ENCODE results near the gene LRP8.

LRP8 gene

GRCh38 chr1:53279296-53280200, 48.3 kb downstream of the LRP8 start:
- H3K27me3 ChIP-seq (replicated peaks; ENCODE audit: control insufficient read depth, insufficient read depth, low read length): no peaks in the 10 kb centered on the region
- H3K4me3 ChIP-seq (replicated peaks; ENCODE audit: low read depth, low read length): no peak overlapping the region
- TF ChIP-seq, protein P1, sequence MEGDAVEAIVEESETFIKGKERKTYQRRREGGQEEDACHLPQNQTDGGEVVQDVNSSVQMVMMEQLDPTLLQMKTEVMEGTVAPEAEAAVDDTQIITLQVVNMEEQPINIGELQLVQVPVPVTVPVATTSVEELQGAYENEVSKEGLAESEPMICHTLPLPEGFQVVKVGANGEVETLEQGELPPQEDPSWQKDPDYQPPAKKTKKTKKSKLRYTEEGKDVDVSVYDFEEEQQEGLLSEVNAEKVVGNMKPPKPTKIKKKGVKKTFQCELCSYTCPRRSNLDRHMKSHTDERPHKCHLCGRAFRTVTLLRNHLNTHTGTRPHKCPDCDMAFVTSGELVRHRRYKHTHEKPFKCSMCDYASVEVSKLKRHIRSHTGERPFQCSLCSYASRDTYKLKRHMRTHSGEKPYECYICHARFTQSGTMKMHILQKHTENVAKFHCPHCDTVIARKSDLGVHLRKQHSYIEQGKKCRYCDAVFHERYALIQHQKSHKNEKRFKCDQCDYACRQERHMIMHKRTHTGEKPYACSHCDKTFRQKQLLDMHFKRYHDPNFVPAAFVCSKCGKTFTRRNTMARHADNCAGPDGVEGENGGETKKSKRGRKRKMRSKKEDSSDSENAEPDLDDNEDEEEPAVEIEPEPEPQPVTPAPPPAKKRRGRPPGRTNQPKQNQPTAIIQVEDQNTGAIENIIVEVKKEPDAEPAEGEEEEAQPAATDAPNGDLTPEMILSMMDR (IDR thresholded peaks at IDR 0.05; ENCODE audit: insufficient read depth, low read length, poor library complexity, severe bottlenecking): no peak
- peaks cover 26% of the 10 kb centered on the region for H3K36me3 ChIP-seq (ENCODE audit: control insufficient read depth, insufficient read depth, low read length)
- DNase-seq (ENCODE audit: extremely low read depth, insufficient read length): no peak

- DNase-seq (ENCODE audit: extremely low read depth, insufficient read length): no peak
- Histone ChIP-seq H3K36me3 (ENCODE audit: control insufficient read depth, insufficient read depth, low read length) (peaks cover 30% of the 10 kb centered on the region), H3K27me3 (replicated peaks; ENCODE audit: control insufficient read depth, insufficient read depth, low read length) (no peaks in the 10 kb centered on the region), H3K4me3 (replicated peaks; ENCODE audit: low read depth, low read length) (no peak overlapping the region)
- TF ChIP-seq, protein P1 (IDR thresholded peaks at IDR 0.05; ENCODE audit: insufficient read depth, low read length, poor library complexity, severe bottlenecking): peak; percentile 77
Measured at GRCh38 chr1:53278298-53278725, 49.6 kb downstream of the LRP8 start.

- TF ChIP-seq, protein P1 (IDR thresholded peaks at IDR 0.05; ENCODE audit: insufficient read depth, low read length, poor library complexity, severe bottlenecking): no peak
- DNase-seq (ENCODE audit: extremely low read depth, insufficient read length): no peak
- H3K27me3 ChIP-seq (replicated peaks; ENCODE audit: control insufficient read depth, insufficient read depth, low read length): no peaks in the 10 kb centered on the region
- peaks cover 32% of the 10 kb centered on the region for H3K36me3 ChIP-seq (ENCODE audit: control insufficient read depth, insufficient read depth, low read length)
- H3K4me3 ChIP-seq (replicated peaks; ENCODE audit: low read depth, low read length): no peak overlapping the region
Measured at GRCh38 chr1:53277326-53277725, 50.5 kb downstream of the LRP8 start.

DNA sequence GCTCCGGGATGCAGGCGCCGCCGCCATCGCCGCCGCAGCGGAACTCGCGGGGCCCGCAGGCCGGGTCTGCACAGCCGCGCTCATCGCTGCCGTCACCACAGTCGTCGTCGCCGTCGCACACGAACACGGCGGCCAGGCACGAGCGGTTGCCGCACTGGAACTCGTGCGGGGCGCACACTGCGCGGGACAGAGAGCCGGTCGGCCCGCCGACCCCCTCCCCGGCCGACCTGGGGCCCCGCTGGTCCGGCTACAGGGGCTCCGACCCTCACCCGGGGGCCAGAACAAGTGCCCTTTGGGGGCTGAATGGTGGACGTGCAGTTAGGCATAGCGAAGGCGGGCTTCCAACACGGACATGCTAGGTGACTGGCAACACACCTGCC, 51.0 kb downstream of the LRP8 start:
- TF ChIP-seq, protein P1 (IDR thresholded peaks at IDR 0.05; ENCODE audit: insufficient read depth, low read length, poor library complexity, severe bottlenecking): no peak
- Histone ChIP-seq H3K4me3 (replicated peaks; ENCODE audit: low read depth, low read length) (no peak overlapping the region), H3K27me3 (replicated peaks; ENCODE audit: control insufficient read depth, insufficient read depth, low read length) (no peaks in the 10 kb centered on the region), H3K36me3 (ENCODE audit: control insufficient read depth, insufficient read depth, low read length) (peaks cover 30% of the 10 kb centered on the region)
- no peak for DNase-seq (ENCODE audit: extremely low read depth, insufficient read length)

- Histone ChIP-seq H3K27me3 (replicated peaks; ENCODE audit: control insufficient read depth, insufficient read depth, low read length) (no peaks in the 10 kb centered on the region), H3K36me3 (ENCODE audit: control insufficient read depth, insufficient read depth, low read length) (peaks cover 35% of the 10 kb centered on the region), H3K4me3 (replicated peaks; ENCODE audit: low read depth, low read length) (no peak overlapping the region)
- no peak for DNase-seq (ENCODE audit: extremely low read depth, insufficient read length)
- TF ChIP-seq, protein P1 (IDR thresholded peaks at IDR 0.05; ENCODE audit: insufficient read depth, low read length, poor library complexity, severe bottlenecking): no peak
Measured at GRCh38 chr1:53276153-53276901, 51.5 kb downstream of the LRP8 start.
